GM12873 (cell line): ENCODE measurements around the gene LSM7.

Experiments
- TF ChIP-seq, protein P1 (sequence below): IDR thresholded peaks from 2 replicates; pipeline ENCODE4 v1.5.1; 2012; ENCODE audit warnings: low read depth, mild to moderate bottlenecking, moderate library complexity, low read length, control low read depth; ENCODE audit not compliant: insufficient read depth; ENCODE audit errors: missing control alignments

The LSM7 gene

DNA sequence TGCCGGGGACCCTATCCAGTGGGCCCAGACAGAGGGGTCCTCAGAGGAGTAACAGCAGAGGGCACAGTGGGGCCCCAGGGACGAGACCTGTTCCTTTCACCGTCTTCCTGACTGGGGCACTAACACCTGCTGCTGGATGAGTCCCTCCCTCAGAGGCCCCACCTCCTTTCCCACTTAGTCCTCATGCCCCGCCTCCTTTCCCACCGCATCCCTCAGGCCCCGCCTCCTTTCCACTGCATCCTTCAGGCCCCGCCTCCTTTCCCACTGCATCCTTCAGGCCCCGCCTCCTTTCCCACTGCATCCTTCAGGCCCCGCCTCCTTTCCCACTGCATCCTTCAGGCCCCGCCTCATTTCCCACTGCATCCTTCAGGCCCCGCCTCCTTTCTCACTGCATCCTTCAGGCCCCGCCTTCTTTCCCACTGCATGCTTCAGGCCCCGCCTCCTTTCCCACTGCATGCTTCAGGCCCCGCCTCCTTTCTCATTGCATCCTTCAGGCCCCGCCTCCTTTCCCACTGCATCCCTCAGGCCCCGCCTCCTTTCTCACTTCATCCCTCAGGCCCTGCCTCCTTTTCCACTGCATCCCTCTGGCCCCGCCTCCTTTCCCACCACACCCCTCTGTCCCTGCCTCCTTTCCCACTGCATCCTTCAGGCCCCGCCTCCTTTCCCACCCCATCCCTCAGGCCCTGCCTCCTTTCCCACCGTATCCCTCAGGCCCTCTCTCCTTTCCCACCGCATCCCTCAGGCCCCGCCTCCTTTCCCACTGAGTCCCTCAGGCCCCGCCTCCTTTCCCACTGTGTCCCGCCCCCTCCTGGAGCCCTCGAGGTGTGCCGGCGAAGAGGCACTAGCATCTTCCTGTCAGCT is 6.8 kb upstream of the LSM7 start:
- TF ChIP-seq, protein P1, sequence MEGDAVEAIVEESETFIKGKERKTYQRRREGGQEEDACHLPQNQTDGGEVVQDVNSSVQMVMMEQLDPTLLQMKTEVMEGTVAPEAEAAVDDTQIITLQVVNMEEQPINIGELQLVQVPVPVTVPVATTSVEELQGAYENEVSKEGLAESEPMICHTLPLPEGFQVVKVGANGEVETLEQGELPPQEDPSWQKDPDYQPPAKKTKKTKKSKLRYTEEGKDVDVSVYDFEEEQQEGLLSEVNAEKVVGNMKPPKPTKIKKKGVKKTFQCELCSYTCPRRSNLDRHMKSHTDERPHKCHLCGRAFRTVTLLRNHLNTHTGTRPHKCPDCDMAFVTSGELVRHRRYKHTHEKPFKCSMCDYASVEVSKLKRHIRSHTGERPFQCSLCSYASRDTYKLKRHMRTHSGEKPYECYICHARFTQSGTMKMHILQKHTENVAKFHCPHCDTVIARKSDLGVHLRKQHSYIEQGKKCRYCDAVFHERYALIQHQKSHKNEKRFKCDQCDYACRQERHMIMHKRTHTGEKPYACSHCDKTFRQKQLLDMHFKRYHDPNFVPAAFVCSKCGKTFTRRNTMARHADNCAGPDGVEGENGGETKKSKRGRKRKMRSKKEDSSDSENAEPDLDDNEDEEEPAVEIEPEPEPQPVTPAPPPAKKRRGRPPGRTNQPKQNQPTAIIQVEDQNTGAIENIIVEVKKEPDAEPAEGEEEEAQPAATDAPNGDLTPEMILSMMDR, result no peak

DNA sequence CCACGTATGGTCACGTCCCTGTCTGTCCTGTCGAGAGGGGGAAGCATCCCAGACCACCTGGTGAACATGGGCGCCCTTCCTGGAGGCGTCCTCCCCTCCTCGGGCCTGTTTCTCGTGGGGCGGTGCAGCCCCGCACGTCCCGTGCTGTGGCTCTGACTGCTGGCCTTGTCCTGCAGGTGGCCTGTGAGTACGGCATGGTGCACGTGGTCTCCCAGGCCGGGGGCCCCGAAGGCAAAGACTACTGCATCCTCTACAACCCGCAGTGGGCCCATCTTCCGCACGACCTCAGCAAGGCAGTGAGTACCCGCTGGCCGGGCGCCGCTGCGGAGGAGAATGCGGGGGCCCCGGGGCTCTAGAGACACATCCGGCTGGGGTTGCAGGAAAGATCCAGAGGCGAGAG is 6.0 kb upstream of the LSM7 start:
- TF ChIP-seq, protein P1, result no peak

DNA sequence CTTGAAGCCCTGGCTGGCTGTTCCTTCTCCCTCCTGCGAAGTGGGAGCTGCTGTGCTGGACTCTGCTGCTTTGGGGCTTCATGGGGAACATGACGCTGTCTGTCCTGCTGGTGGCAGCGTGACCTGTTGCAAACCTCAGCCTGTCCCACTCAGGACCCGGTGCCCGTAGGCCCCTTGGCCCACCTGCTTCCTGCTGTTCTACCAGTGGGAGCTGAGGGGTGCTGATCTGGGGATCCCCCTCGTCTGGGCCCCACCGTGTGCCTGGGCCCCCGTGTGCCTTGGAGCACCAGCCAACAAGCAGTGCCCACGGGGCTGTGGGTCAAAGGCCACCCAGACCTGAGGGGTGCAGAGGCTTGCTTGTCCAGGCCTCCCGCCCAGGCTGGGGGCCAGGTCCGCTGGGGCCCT is 5.4 kb upstream of the LSM7 start:
- TF ChIP-seq, protein P1, result no peak

DNA sequence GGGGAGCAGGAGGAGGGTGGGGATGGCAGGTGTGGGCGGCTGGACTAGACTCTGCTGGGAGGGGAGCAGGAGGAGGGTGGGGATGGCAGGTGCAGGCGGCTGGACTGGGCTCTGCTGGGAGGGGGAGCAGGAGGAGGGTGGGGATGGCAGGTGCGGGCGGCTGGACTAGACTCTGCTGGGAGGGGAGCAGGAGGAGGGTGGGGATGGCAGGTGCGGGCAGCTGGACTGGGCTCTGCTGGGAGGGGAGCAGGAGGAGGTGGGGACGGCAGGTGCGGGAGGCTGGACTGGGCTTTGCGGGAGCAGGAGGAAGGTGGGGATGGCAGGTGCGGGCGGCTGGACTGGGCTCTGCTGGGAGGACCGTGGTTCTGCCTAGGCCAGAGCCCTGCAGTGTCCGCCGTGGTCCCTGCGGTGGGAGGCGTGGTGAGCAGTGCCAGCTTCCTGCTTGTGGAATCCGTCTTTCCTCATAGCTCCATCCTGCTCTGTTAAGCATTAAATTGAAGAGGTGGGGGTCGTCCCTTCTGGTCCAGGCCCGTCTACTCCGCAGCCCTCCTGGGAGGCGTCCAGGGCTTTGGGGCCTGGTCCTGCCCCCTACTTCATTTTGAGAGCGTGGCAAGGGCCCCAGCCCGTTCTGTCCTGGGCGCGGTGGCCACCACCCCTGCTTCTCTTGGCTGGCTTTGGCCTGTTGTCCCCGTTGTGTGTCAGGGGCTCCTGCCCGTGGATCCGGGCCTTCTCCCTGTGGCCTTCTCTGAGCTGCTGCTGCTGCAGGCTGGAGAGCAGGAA is 4.8 kb upstream of the LSM7 start:
- TF ChIP-seq, protein P1, result no peak

DNA sequence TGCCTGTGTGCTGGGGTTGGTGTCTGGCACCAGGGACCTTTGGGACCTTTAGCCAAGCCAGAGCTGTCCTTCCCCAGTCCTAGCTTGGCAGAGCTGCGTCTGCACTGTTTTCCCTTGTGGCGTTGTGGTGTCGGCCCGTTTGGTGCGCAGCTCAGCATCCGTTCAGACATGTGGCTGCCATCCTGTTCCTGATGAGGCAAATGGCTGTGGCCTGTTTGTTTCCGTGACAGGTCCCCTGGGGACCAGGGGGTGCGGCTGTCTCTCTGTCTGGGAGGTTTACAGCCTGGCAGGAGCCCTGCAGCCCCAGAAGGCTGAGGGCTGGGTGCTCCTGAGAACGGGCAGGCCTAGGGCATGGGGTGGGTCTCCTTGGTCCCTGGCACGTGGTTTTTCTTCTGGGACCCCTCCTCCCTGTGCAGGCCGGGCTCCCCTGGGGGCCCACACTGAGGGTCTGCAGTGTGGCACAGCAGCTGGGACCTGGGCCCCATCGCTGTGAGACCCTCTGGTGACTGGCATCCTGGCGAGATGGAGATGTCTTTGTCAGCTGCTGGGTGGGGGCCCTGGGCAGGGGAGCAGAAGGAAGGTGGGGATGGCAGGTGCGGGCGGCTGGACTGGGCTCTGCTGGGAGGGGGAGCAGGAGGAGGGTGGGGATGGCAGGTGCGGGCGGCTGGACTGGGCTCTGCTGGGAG is 4.1 kb upstream of the LSM7 start:
- TF ChIP-seq, protein P1, result no peak

DNA sequence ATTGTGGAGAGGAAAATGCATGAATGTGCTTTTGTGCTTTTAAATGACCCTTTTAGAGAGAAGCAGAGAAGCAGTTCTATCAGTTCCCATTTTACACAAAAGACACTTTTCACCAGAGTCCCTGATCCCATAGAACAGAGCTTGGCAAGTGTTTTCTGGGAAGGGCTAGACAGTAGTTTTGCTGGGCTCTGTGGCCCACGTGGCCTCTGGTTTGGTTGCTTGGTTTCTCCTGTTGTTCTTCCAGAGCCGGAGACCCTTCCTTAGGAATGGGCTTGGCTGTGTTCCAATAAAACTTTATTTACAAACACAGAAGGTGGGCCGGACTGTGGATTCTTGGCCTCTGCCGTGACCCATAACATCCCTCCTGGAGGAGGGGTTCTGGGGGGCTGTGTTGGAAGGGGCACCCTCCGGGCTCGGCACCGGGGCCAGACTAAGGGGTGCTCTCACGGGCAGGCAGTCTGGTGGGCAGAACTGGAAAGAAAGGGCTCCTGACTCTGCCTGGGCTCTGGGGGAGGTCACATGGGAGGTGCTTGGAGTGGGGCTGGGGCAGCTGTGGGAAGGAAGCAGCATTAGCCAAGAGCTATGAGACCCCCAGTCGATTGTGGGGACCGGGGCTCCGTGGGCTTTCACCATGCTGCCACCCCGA is 3.3 kb upstream of the LSM7 start:
- TF ChIP-seq, protein P1, result no peak

DNA sequence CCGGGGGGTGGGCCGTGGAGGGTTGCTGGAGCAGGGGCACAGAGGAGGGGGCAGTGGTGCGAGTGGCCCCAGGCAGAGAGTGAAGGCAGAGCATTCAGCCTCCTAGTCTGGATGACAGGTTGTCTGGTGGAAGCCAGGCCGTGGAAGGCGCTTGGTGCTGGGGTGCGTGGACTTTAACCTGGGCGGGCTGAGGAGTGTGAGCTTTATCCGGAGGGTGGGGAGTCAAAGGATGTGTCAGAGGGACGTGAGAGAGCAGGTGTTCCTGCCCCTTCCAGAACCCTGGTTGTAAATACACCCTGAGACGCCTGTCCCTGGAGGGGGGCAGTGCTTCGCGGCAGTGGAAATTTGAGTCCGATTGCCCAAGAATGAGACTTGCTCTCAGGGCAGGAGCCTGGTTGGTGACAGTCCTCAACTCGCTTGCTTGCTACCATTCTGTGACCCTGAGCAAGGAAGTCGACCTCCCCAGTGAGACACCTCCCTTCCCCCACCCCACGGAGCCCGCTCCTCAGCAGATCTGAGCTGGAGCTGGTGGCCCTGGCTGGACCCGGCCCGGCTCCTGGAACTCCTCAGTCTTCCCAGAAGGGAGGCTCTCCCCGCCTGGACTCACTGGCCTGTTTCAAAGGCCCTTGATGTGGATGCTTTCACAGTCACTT is 2.4 kb upstream of the LSM7 start:
- TF ChIP-seq, protein P1, result no peak
